IMR-90 (cell line): ENCODE measurements around the gene PRR23C. TPM values are rescaled to one million over a fixed set of nuclear protein-coding genes. Genes with fewer than 3 reads are reported as not detected.
A peak's percentile ranks its signal among the peaks of the same experiment; 100 is the strongest.

ENCODE experiments used
- ATAC-seq: fragments of 200-7000 bp; cut with Tn5 transposase; 2 replicates; pipeline ENCODE4 v1.9.1; 2020; ENCODE audit warnings: low read depth, mild to moderate bottlenecking, moderate library complexity
- BruUV-seq: library from RNA; stranded (reverse); fragments of 400-500 nt; replicated peaks from 2 replicates; lab custom pipeline; 2021; lab: Mats Ljungman, UMichigan
- CTCF ChIA-PET: fragments of 300-600 bp; formaldehyde crosslinking; extraction: SDS; loops from one replicate; lab custom pipeline; 2021; ENCODE audit warnings: antibody characterized with exemption; lab: Yijun Ruan, JAX
- POLR2A ChIA-PET: fragments of 300-600 bp; sonication (Branson Sonifier 250); formaldehyde crosslinking; loops from one replicate; lab custom pipeline; 2022; ENCODE audit warnings: antibody characterized with exemption; ENCODE audit not compliant: unreplicated experiment; lab: Charles Lee
- DNase-seq: peaks from one replicate; pipeline ENCODE4 v3.0.0; 2013
- H2AFZ ChIP-seq: replicated peaks from 2 replicates; pipeline ENCODE3; 2013; ENCODE audit warnings: low read length, mild to moderate bottlenecking; ENCODE audit not compliant: poor library complexity
- H2AK5ac ChIP-seq: 2 replicates; pipeline ENCODE4 v1.6.1; 2013; ENCODE audit warnings: low read depth, low read length, inconsistent platforms
- H2AK9ac ChIP-seq: replicated peaks from 2 replicates; pipeline ENCODE3; 2013; ENCODE audit warnings: mild to moderate bottlenecking, low read depth, low read length, moderate library complexity; ENCODE audit not compliant: poor library complexity
- H2BK120ac ChIP-seq: 2 replicates; pipeline ENCODE4 v1.6.1; 2013; ENCODE audit warnings: low read depth, low read length, inconsistent platforms
- H2BK15ac ChIP-seq: 3 replicates; pipeline ENCODE4 v1.6.1; 2013; ENCODE audit warnings: low read depth, low read length, inconsistent platforms
- H2BK20ac ChIP-seq: 2 replicates; pipeline ENCODE4 v1.6.1; 2013; ENCODE audit warnings: low read depth, mild to moderate bottlenecking, inconsistent platforms, low read length, moderate library complexity
- H2BK5ac ChIP-seq: 2 replicates; pipeline ENCODE4 v1.6.1; 2013; ENCODE audit warnings: mild to moderate bottlenecking, low read depth, low read length, inconsistent platforms; ENCODE audit not compliant: poor library complexity, severe bottlenecking
- H3K14ac ChIP-seq: replicated peaks from 2 replicates; pipeline ENCODE4 v1.6.1; 2013; ENCODE audit warnings: low read depth, low read length, inconsistent platforms
- H3K18ac ChIP-seq: 2 replicates; pipeline ENCODE4 v1.6.1; 2013; ENCODE audit warnings: low read depth, low read length, control low read depth
- H3K23ac ChIP-seq: 2 replicates; pipeline ENCODE4 v1.6.1; 2013; ENCODE audit warnings: low read depth, low read length, inconsistent platforms
- H3K27ac ChIP-seq: 2 replicates; pipeline ENCODE4 v1.5.1; 2013; ENCODE audit warnings: mild to moderate bottlenecking, control low read depth, low read length; ENCODE audit not compliant: insufficient read depth
- H3K27me3 ChIP-seq: 2 replicates; pipeline ENCODE4 v1.6.1; 2013; ENCODE audit warnings: low read length; ENCODE audit not compliant: control insufficient read depth, insufficient read depth
- H3K36me3 ChIP-seq: 2 replicates; pipeline ENCODE4 v1.6.1; 2013; ENCODE audit warnings: low read length, mixed read lengths; ENCODE audit not compliant: control insufficient read depth, insufficient read depth
- H3K4ac ChIP-seq: 2 replicates; pipeline ENCODE4 v1.6.1; 2013; ENCODE audit warnings: low read depth, low read length, inconsistent platforms
- H3K4me1 ChIP-seq: 2 replicates; pipeline ENCODE4 v1.6.1; 2013; ENCODE audit warnings: low read length, mixed read lengths; ENCODE audit not compliant: control insufficient read depth, insufficient read depth
- H3K4me2 ChIP-seq: 2 replicates; pipeline ENCODE4 v1.6.1; 2013; ENCODE audit warnings: low read depth, mild to moderate bottlenecking, control low read depth, low read length, moderate library complexity
- H3K4me3 ChIP-seq: 2 replicates; pipeline ENCODE4 v1.5.1; 2013; ENCODE audit warnings: low read depth, mild to moderate bottlenecking, control low read depth, low read length, moderate library complexity; ENCODE audit not compliant: insufficient read depth
- H3K56ac ChIP-seq: 2 replicates; pipeline ENCODE4 v1.6.1; 2013; ENCODE audit warnings: low read length, inconsistent platforms; ENCODE audit not compliant: insufficient read depth; ENCODE audit errors: extremely low read depth
- H3K79me1 ChIP-seq, 2 experiments: 2 replicates each; pipeline ENCODE4 v1.6.1; 2013; ENCODE audit warnings: low read length in 2 of 2, inconsistent platforms in 1 of 2, low read depth in 1 of 2
- H3K9ac ChIP-seq: 2 replicates; pipeline ENCODE4 v1.6.1; 2013; ENCODE audit warnings: low read depth, low read length, control low read depth
- H3K9me1 ChIP-seq: 2 replicates; pipeline ENCODE4 v1.6.1; 2013; ENCODE audit warnings: low read length, inconsistent platforms; ENCODE audit not compliant: insufficient read depth
- H3K9me3 ChIP-seq: 2 replicates; pipeline ENCODE4 v1.6.1; 2013; ENCODE audit warnings: low read length; ENCODE audit not compliant: control insufficient read depth, insufficient read depth
- H4K20me1 ChIP-seq: 2 replicates; pipeline ENCODE4 v1.6.1; 2013; ENCODE audit warnings: low read length, inconsistent platforms; ENCODE audit not compliant: insufficient read depth
- H4K5ac ChIP-seq: 2 replicates; pipeline ENCODE4 v1.6.1; 2013; ENCODE audit warnings: mild to moderate bottlenecking, low read depth, low read length, control low read depth
- H4K8ac ChIP-seq, 2 experiments: 2 replicates each; pipeline ENCODE4 v1.6.1; 2013; ENCODE audit warnings: low read depth in 2 of 2, low read length in 2 of 2, control low read depth in 1 of 2, inconsistent platforms in 1 of 2
- H4K91ac ChIP-seq: 2 replicates; pipeline ENCODE4 v1.6.1; 2013; ENCODE audit warnings: low read depth, low read length, inconsistent platforms; ENCODE audit not compliant: insufficient read depth
- CEBPB ChIP-seq: IDR thresholded peaks from 2 replicates; pipeline ENCODE4 v1.6.1; 2012; ENCODE audit warnings: low read depth, low read length, improper control_type of control experiment
- CHD1 ChIP-seq: IDR thresholded peaks from 2 replicates; pipeline ENCODE4 v1.6.1; 2012; ENCODE audit warnings: low read depth, low read length, improper control_type of control experiment
- WGBS, 2 experiments: methylation state at CpG; one replicate each; pipeline versions ENCODE4 v1.1.5 to v1.1.7; 2013; ENCODE audit warnings: missing lambda C conversion rate in 2 of 2; ENCODE audit not compliant: insufficient read length in 1 of 2; ENCODE audit errors: extremely low coverage in 2 of 2; 5-methylcytosine and 5-hydroxymethylcytosine counted together
- dilution Hi-C: fragments of 300-500 bp; cut with HindIII; formaldehyde crosslinking; loops from one replicate; pipeline ENCODE4 v1.14.3; 2018; ENCODE audit warnings: low sequenced_read_pairs; ENCODE audit not compliant: unreplicated experiment
- in situ Hi-C: fragments of 300-500 bp; cut with MboI; formaldehyde crosslinking; loops from 3 replicates; pipeline ENCODE4 v1.14.3; 2019; ENCODE audit warnings: low sequenced_read_pairs, inconsistent platforms, mixed read lengths
- intact Hi-C: fragments of 100-400 bp; cut with micrococcal nuclease; formaldehyde crosslinking; loops from 2 replicates; pipeline ENCODE4 v1.10.0; 2022
- polyA plus RNA-seq, 3 experiments: library from polyadenylated mRNA; depleted of rRNA; stranded (reverse); fragments of >200 nt; gene quantifications; 2 replicates each; pipeline ENCODE4 v1.2.3, GENCODE V29; 2012; ENCODE audit warnings: low replicate concordance in 1 of 3
- total RNA-seq: library from RNA; depleted of rRNA; stranded (reverse); fragments of >200 nt; gene quantifications from 2 replicates; pipeline ENCODE4 v1.2.3, GENCODE V29; 2012

PRR23C gene
- total and polyA plus RNA-seq, 2 of the 4 experiments (the other 2 are of a cell fraction): not detected

GRCh38 chr3:139043554-139044365, 932 bp downstream of the PRR23C start:
- no peak overlapping the region for H2BK15ac ChIP-seq
- no peaks in the 10 kb centered on the region for H3K9me1 ChIP-seq
- no peaks in the 10 kb centered on the region for H4K20me1 ChIP-seq
- H3K4me2 ChIP-seq: no peak overlapping the region
- H2BK120ac ChIP-seq: no peak overlapping the region
- H2BK20ac ChIP-seq: no peak overlapping the region
- no peak overlapping the region for H4K5ac ChIP-seq
- H3K36me3 ChIP-seq: no peaks in the 10 kb centered on the region
- peaks cover 10% of the 10 kb centered on the region; the same call in 1 of the 2 replicates for H3K9me3 ChIP-seq
- dilution Hi-C loops (no loop called here), in situ Hi-C loops (no loop called here), intact Hi-C loops (no loop called here)
- H3K4me3 ChIP-seq: no peak overlapping the region
- H2AK5ac ChIP-seq: no peak overlapping the region
- H3K23ac ChIP-seq: no peak overlapping the region
- H3K79me1 ChIP-seq: no peaks in the 10 kb centered on the region
- TF ChIP-seq CEBPB (peak; percentile 88), CHD1 (no peak)
- DNase-seq (no peak), ATAC-seq (no peak)
- H3K4me1 ChIP-seq: no peaks in the 10 kb centered on the region
- no peak overlapping the region for H3K14ac ChIP-seq
- H2AK9ac ChIP-seq: no peak overlapping the region
- no peak overlapping the region for H3K4ac ChIP-seq
- H4K8ac ChIP-seq: no peak overlapping the region
- ChIA-PET CTCF (no interaction called here), POLR2A (no interaction called here)
- no peak overlapping the region for H2AFZ ChIP-seq
- H3K9ac ChIP-seq: no peak overlapping the region
- BruUV-seq: no TSS peak
- no peak overlapping the region for H4K91ac ChIP-seq
- H3K27ac ChIP-seq: no peak overlapping the region
- no peak overlapping the region for H2BK5ac ChIP-seq
- H3K27me3 ChIP-seq: no peaks in the 10 kb centered on the region
- H3K18ac ChIP-seq: no peak overlapping the region
- WGBS, 2 experiments: 67% methylated on average over 33 of the region's 50 CpGs; no CpG with 5 or more reads in 1 of the 2 experiments
- no peak overlapping the region for H3K56ac ChIP-seq
